Endothelial cell of umbilical vein (primary cell): Measurements from ENCODE around the gene CDR2. TPM values are rescaled to one million over a fixed set of nuclear protein-coding genes. Genes with fewer than 3 reads are reported as not detected.

ENCODE experiments used
- BruUV-seq: library from RNA; stranded (reverse); fragments of 400-500 nt; replicated peaks from 2 replicates; lab custom pipeline; 2021; lab: Mats Ljungman, UMichigan
- CTCF ChIA-PET: fragments of 300-600, 350-600 bp; sonication (Branson Sonifier 250); formaldehyde crosslinking; loops from one replicate; lab custom pipeline; 2021; ENCODE audit warnings: antibody characterized with exemption, inconsistent platforms; lab: Charles Lee
- POLR2A ChIA-PET: fragments of 300-600, 350-600 bp; sonication (Branson Sonifier 250); formaldehyde crosslinking; loops from one replicate; lab custom pipeline; 2021; ENCODE audit warnings: antibody characterized with exemption, inconsistent platforms; lab: Charles Lee
- DNase-seq: peaks from one replicate; pipeline ENCODE4 v3.0.0-alpha.2; 2011; ENCODE audit warnings: low read depth, low spot score
- FAIRE-seq: peaks from 2 replicates; lab custom pipeline; 2011; peaks lifted over from hg19 to GRCh38; lab: Jason Lieb, UNC
- H2AFZ ChIP-seq: 2 replicates; pipeline ENCODE4 v1.6.0; 2012; ENCODE audit warnings: low read depth, low read length, control low read depth, inconsistent platforms
- H3K27ac ChIP-seq: 2 replicates; pipeline ENCODE4 v1.5.1; 2011; ENCODE audit warnings: low read depth, mild to moderate bottlenecking, control low read depth, low read length, moderate library complexity; ENCODE audit not compliant: insufficient read depth
- H3K27me3 ChIP-seq, 2 experiments: 2 replicates each; pipeline versions ENCODE4 v1.6.0 to v1.6.1; 2011; ENCODE audit warnings: low read length in 2 of 2, mixed read lengths in 1 of 2; ENCODE audit not compliant: control insufficient read depth in 2 of 2, insufficient read depth in 2 of 2
- H3K36me3 ChIP-seq, 2 experiments: 2 replicates in 1 of 2; 3 replicates in 1 of 2; pipeline ENCODE4 v1.5.1; 2011; ENCODE audit warnings: low read length in 2 of 2, mild to moderate bottlenecking in 1 of 2, moderate library complexity in 1 of 2; ENCODE audit not compliant: control insufficient read depth in 2 of 2, insufficient read depth in 2 of 2; ENCODE audit errors: extremely low read depth in 1 of 2
- H3K4me1 ChIP-seq: 3 replicates; pipeline ENCODE4 v1.5.1; 2011; ENCODE audit warnings: mild to moderate bottlenecking, low read length; ENCODE audit not compliant: control insufficient read depth, insufficient read depth; ENCODE audit errors: extremely low read depth
- H3K4me2 ChIP-seq: 2 replicates; pipeline ENCODE4 v1.6.1; 2011; ENCODE audit warnings: low read length, control low read depth, mixed read lengths; ENCODE audit not compliant: insufficient read depth
- H3K4me3 ChIP-seq, 3 experiments: fragments of 200-600 bp in 1 of 3; sonication (generic), shearing (Covaris generic) in 1 of 3; replicated peaks in 1 of 3; 2 replicates each; pipeline ENCODE4 v1.5.1; 2011 to 2016; ENCODE audit warnings: control low read depth in 3 of 3, low read length in 3 of 3, mild to moderate bottlenecking in 2 of 3, inconsistent platforms in 1 of 3, low read depth in 1 of 3, moderate library complexity in 1 of 3; ENCODE audit not compliant: insufficient read depth in 1 of 3
- H3K79me2 ChIP-seq: 2 replicates; pipeline ENCODE4 v1.6.0; 2012; ENCODE audit warnings: low read length, inconsistent platforms; ENCODE audit not compliant: control insufficient read depth, insufficient read depth
- H3K9ac ChIP-seq: replicated peaks from 2 replicates; pipeline ENCODE3; 2011; ENCODE audit warnings: low read length, control low read depth; ENCODE audit not compliant: insufficient read depth; ENCODE audit errors: extremely low read depth
- H3K9me1 ChIP-seq: replicated peaks from 3 replicates; pipeline ENCODE4 v1.6.0; 2011; ENCODE audit warnings: mild to moderate bottlenecking, low read length; ENCODE audit not compliant: control insufficient read depth, insufficient read depth; ENCODE audit errors: extremely low read depth
- H3K9me3 ChIP-seq: replicated peaks from 2 replicates; pipeline ENCODE4 v1.5.1; 2012; ENCODE audit warnings: low read length, inconsistent platforms; ENCODE audit not compliant: control insufficient read depth, insufficient read depth
- H4K20me1 ChIP-seq: replicated peaks from 2 replicates; pipeline ENCODE3; 2011; ENCODE audit warnings: mild to moderate bottlenecking, low read length; ENCODE audit not compliant: control insufficient read depth, insufficient read depth; ENCODE audit errors: extremely low read depth
- CTCF ChIP-seq, 2 donors: IDR thresholded peaks; 1 replicate in 1 of 2; 2 replicates in 1 of 2; pipeline ENCODE4 v1.5.1; 2011; ENCODE audit warnings: low read length in 2 of 2, mild to moderate bottlenecking in 2 of 2, moderate library complexity in 2 of 2, control low read depth in 1 of 2, inconsistent platforms in 1 of 2, low read depth in 1 of 2; ENCODE audit not compliant: insufficient read depth in 1 of 2; ENCODE audit errors: extremely low read depth in 1 of 2
- EZH2 ChIP-seq: IDR thresholded peaks from 2 replicates; pipeline ENCODE4 v1.6.1; 2012; ENCODE audit warnings: borderline replicate concordance, low read depth, mild to moderate bottlenecking, moderate library complexity, low read length, inconsistent platforms; ENCODE audit not compliant: severe bottlenecking
- FOS ChIP-seq: IDR thresholded peaks from 2 replicates; pipeline ENCODE4 v1.6.1; 2011; ENCODE audit warnings: mild to moderate bottlenecking, low read length, moderate library complexity, borderline replicate concordance; ENCODE audit not compliant: insufficient read depth
- GATA2 ChIP-seq: IDR thresholded peaks from 2 replicates; pipeline ENCODE4 v1.7.0; 2011; ENCODE audit warnings: low read depth, mild to moderate bottlenecking, moderate library complexity, mixed read lengths, low read length; ENCODE audit not compliant: insufficient read length, insufficient read depth
- JUN ChIP-seq: IDR thresholded peaks from 2 replicates; pipeline ENCODE4 v1.6.1; 2011; ENCODE audit warnings: borderline replicate concordance, low read depth; ENCODE audit not compliant: insufficient read length, insufficient read depth
- MAX ChIP-seq: IDR thresholded peaks from 2 replicates; pipeline ENCODE4 v1.6.1; 2011; ENCODE audit not compliant: insufficient read depth, insufficient read length
- MYC ChIP-seq: IDR thresholded peaks from one replicate; pipeline ENCODE4 v1.6.1; 2011; ENCODE audit warnings: mild to moderate bottlenecking, low read depth, low read length
- POLR2A ChIP-seq: IDR thresholded peaks from 2 replicates; pipeline ENCODE4 v1.6.1; 2012; ENCODE audit warnings: low read depth, mild to moderate bottlenecking, control low read depth, low read length
- POLR2AphosphoS5 ChIP-seq: IDR thresholded peaks from 2 replicates; pipeline ENCODE4 v1.6.1; 2012; ENCODE audit warnings: low read depth, mild to moderate bottlenecking, control low read depth, low read length, moderate library complexity; ENCODE audit not compliant: insufficient read depth
- dilution Hi-C: fragments of 300-500 bp; cut with MboI; formaldehyde crosslinking; loops from one replicate; pipeline ENCODE4 v1.15.0; 2019; ENCODE audit warnings: low sequenced_read_pairs; ENCODE audit not compliant: extremely low pct_ligation_motif_present
- intact Hi-C: fragments of 100-400 bp; cut with micrococcal nuclease; formaldehyde crosslinking; loops from one replicate; pipeline ENCODE4 v1.10.0; 2022
- polyA plus RNA-seq, 4 experiments: library from polyadenylated mRNA; depleted of rRNA in 3 of 4; stranded (reverse) in 3 of 4; unstranded in 1 of 4; fragments of >200 nt; gene quantifications; 2 replicates each; pipeline versions ENCODE4 v1.2.1 to v1.2.3, GENCODE V29; 2011 to 2012; ENCODE audit warnings: missing spikeins in 1 of 4
- total RNA-seq: library from RNA; stranded (reverse); gene quantifications from 2 replicates; pipeline ENCODE4 v1.2.3, GENCODE V29; 2021

The CDR2 gene
- total and polyA plus RNA-seq, 2 donors (not counting 3 experiments of a cell fraction or from before 2014, with no cell fraction given), result 35.3 to 61.9 TPM

- ChIA-PET CTCF (interaction anchor here (2.2 kb wide), 1 partner anchor 11 kb away, joined by 8 read pairs; no protein-coding TSS in a partner anchor), POLR2A (no interaction called here)
- H3K27ac ChIP-seq, result no peak overlapping the region
- no peaks in the 10 kb centered on the region for H4K20me1 ChIP-seq
- H3K4me1 ChIP-seq, result no peaks in the 10 kb centered on the region
- FAIRE-seq, result no peak
- H2AFZ ChIP-seq, result no peak overlapping the region
- H3K36me3 ChIP-seq, result peaks cover 10 to 48% of the 10 kb centered on the region in 2 experiments
- no TSS peak for BruUV-seq
- H3K27me3 ChIP-seq, result no peaks in the 10 kb centered on the region
- H3K4me2 ChIP-seq, result no peak overlapping the region
- no peaks in the 10 kb centered on the region for H3K79me2 ChIP-seq
- dilution Hi-C loops, result no loop called here
- H3K9me3 ChIP-seq, result no peaks in the 10 kb centered on the region
- intact Hi-C loops, result no loop called here
- DNase-seq, result no peak
- no peak for TF ChIP-seq GATA2
- no peak for TF ChIP-seq FOS
- TF ChIP-seq JUN, result no peak
- no peak for TF ChIP-seq CTCF (IDR thresholded peaks at IDR 0.05; ENCODE audit: extremely low read depth in 1 of 2, insufficient read depth in 1 of 2, low read depth in 1 of 2, low read length in 2 of 2)
- no peak for TF ChIP-seq MAX
- TF ChIP-seq POLR2A, result no peak
- no peak for TF ChIP-seq EZH2
- TF ChIP-seq POLR2AphosphoS5, result no peak
- no peak for TF ChIP-seq MYC
- H3K9ac ChIP-seq, result no peak overlapping the region
- H3K9me1 ChIP-seq, result no peaks in the 10 kb centered on the region
- H3K4me3 ChIP-seq, result no peak overlapping the region
Observed at GRCh38 chr16:22311520-22311919, 62.9 kb downstream of the CDR2 start.
